CD4-positive, alpha-beta T cell (primary cell): ENCODE data around the gene PRR16. TPM values are rescaled to one million over a fixed set of nuclear protein-coding genes. Genes with fewer than 3 reads are reported as not detected.

ENCODE experiments used
- ATAC-seq: fragments of 200-7000 bp; cut with Tn5 transposase; one replicate; pipeline ENCODE4 v1.10.0; 2022; ENCODE audit warnings: mild to moderate bottlenecking; ENCODE audit not compliant: poor library complexity
- CTCF ChIA-PET: fragments of 350-600 bp; sonication (Branson Sonifier 250); formaldehyde crosslinking; loops from one replicate; lab custom pipeline; 2021; ENCODE audit warnings: antibody characterized with exemption, inconsistent platforms; lab: Charles Lee
- POLR2A ChIA-PET: fragments of 350-600 bp; sonication (Branson Sonifier 250); formaldehyde crosslinking; loops from one replicate; lab custom pipeline; 2021; ENCODE audit warnings: antibody characterized with exemption, inconsistent platforms; lab: Charles Lee
- DNase-seq, 14 experiments: peaks; one replicate each; pipeline ENCODE4 v3.0.0-alpha.2; 2013 to 2020; ENCODE audit warnings: mixed read lengths in 2 of 14
- H3K27ac ChIP-seq, 2 donors: one replicate each; pipeline versions ENCODE4 v1.5.1 to v1.7.0; 2013; ENCODE audit warnings: low read length in 2 of 2, low read depth in 1 of 2, mild to moderate bottlenecking in 1 of 2
- H3K27me3 ChIP-seq, 2 experiments: 1 replicate in 1 of 2; 2 replicates in 1 of 2; pipeline versions ENCODE4 v1.6.1 to v1.7.0; 2013; ENCODE audit warnings: low read length in 2 of 2, control low read depth in 1 of 2, mild to moderate bottlenecking in 1 of 2, moderate library complexity in 1 of 2; ENCODE audit not compliant: insufficient read depth in 2 of 2, control insufficient read depth in 1 of 2
- H3K36me3 ChIP-seq: one replicate; pipeline ENCODE4 v1.6.1; 2013; ENCODE audit warnings: low read length, control low read depth; ENCODE audit not compliant: insufficient read depth
- H3K4me1 ChIP-seq: one replicate; pipeline ENCODE4 v1.6.1; 2013; ENCODE audit warnings: low read length, control low read depth; ENCODE audit not compliant: insufficient read depth
- H3K4me3 ChIP-seq: one replicate; pipeline ENCODE4 v1.5.1; 2013; ENCODE audit warnings: mild to moderate bottlenecking, low read length, moderate library complexity
- H3K9me3 ChIP-seq, 2 experiments: 1 replicate in 1 of 2; 2 replicates in 1 of 2; pipeline versions ENCODE4 v1.6.1 to v1.7.0; 2013; ENCODE audit warnings: low read length in 2 of 2, mild to moderate bottlenecking in 2 of 2, control low read depth in 1 of 2, moderate library complexity in 1 of 2; ENCODE audit not compliant: control insufficient read depth in 1 of 2, insufficient read depth in 1 of 2
- H3K27ac Mint-ChIP-seq: one replicate; pipeline ENCODE4 v1.8.0; 2020; ENCODE audit warnings: mixed read lengths
- H3K27me3 Mint-ChIP-seq: one replicate; pipeline ENCODE4 v1.8.0; 2021; ENCODE audit warnings: mixed read lengths
- H3K36me3 Mint-ChIP-seq: one replicate; pipeline ENCODE4 v1.8.0; 2021; ENCODE audit warnings: low read depth, mixed read lengths
- H3K4me1 Mint-ChIP-seq: one replicate; pipeline ENCODE4 v1.8.0; 2021; ENCODE audit warnings: low read depth, mixed read lengths
- H3K4me3 Mint-ChIP-seq: one replicate; pipeline ENCODE4 v1.8.0; 2020; ENCODE audit warnings: mild to moderate bottlenecking, mixed read lengths
- H3K9me3 Mint-ChIP-seq: one replicate; pipeline ENCODE4 v1.8.0; 2020; ENCODE audit warnings: mixed read lengths
- CTCF ChIP-seq: fragments of 200-600 bp; IDR thresholded peaks from one replicate; pipeline ENCODE4 v1.8.0; 2022; ENCODE audit warnings: antibody characterized with exemption, mild to moderate bottlenecking
- intact Hi-C, 2 experiments: fragments of 100-400 bp; cut with DNase I in 1 of 2; cut with micrococcal nuclease in 1 of 2; formaldehyde crosslinking; loops; one replicate each; pipeline versions ENCODE4 v1.15.1 to v1.9.0; 2023 to 2025; cut with DNase I, micrococcal nuclease
- total RNA-seq, 174 experiments: library from RNA in 2 of 174; stranded (reverse) in 2 of 174; gene quantifications; one replicate each; pipeline ENCODE4 v1.2.3 and lab custom pipeline; 2021 to 2026

The PRR16 gene
- total RNA-seq, 2 experiments from 2014 or later, result not detected

GRCh38 chr5:120473332-120473731 lies 9.2 kb downstream of the PRR16 start:
- Mint-ChIP-seq H3K36me3 (no peaks in the 10 kb centered on the region), H3K27me3 (no peaks in the 10 kb centered on the region), H3K27ac (no peak overlapping the region), H3K4me1 (no peaks in the 10 kb centered on the region), H3K4me3 (no peak overlapping the region), H3K9me3 (peaks cover 3% of the 10 kb centered on the region)
- ATAC-seq, result no peak
- Histone ChIP-seq H3K27me3 (no peaks in the 10 kb centered on the region), H3K4me3 (no peak overlapping the region), H3K36me3 (no peaks in the 10 kb centered on the region), H3K4me1 (no peaks in the 10 kb centered on the region), H3K9me3 (no peaks in the 10 kb centered on the region), H3K27ac (no peak overlapping the region)
- DNase-seq, result no peak
- CTCF ChIA-PET, result no interaction called here
- POLR2A ChIA-PET, result no interaction called here
- intact Hi-C loops, result no loop called here
- TF ChIP-seq CTCF, result no peak

GRCh38 chr5:120476063-120476462 lies 12.0 kb downstream of the PRR16 start:
- Histone ChIP-seq H3K27me3 (no peaks in the 10 kb centered on the region), H3K27ac (no peak overlapping the region), H3K4me3 (no peak overlapping the region), H3K9me3 (no peaks in the 10 kb centered on the region), H3K36me3 (no peaks in the 10 kb centered on the region), H3K4me1 (no peaks in the 10 kb centered on the region)
- H3K27ac Mint-ChIP-seq, result no peak overlapping the region
- no peaks in the 10 kb centered on the region for H3K27me3 Mint-ChIP-seq
- ChIA-PET POLR2A (interaction anchor here (0.7 kb wide), 1 partner anchor 1454 kb away, joined by 3 read pairs; no protein-coding TSS in a partner anchor), CTCF (no interaction called here)
- H3K36me3 Mint-ChIP-seq, result no peaks in the 10 kb centered on the region
- H3K4me3 Mint-ChIP-seq, result no peak overlapping the region
- no peak for ATAC-seq
- no peak for TF ChIP-seq CTCF
- no peaks in the 10 kb centered on the region for H3K4me1 Mint-ChIP-seq
- H3K9me3 Mint-ChIP-seq, result peaks cover 3% of the 10 kb centered on the region
- DNase-seq, result no peak
- intact Hi-C loops, result no loop called here

- DNase-seq (no peak), ATAC-seq (no peak)
- no peaks in the 10 kb centered on the region for H3K27me3 Mint-ChIP-seq
- no peaks in the 10 kb centered on the region for H3K9me3 ChIP-seq
- H3K4me1 ChIP-seq, result no peaks in the 10 kb centered on the region
- no peaks in the 10 kb centered on the region for H3K4me1 Mint-ChIP-seq
- no peaks in the 10 kb centered on the region for H3K36me3 Mint-ChIP-seq
- no peak overlapping the region for H3K4me3 Mint-ChIP-seq
- H3K27ac Mint-ChIP-seq, result no peak overlapping the region
- POLR2A ChIA-PET, result no interaction called here
- no peak for TF ChIP-seq CTCF
- CTCF ChIA-PET, result no interaction called here
- no peaks in the 10 kb centered on the region for H3K27me3 ChIP-seq
- no peak overlapping the region for H3K27ac ChIP-seq
- no peak overlapping the region for H3K4me3 ChIP-seq
- intact Hi-C loops, result no loop called here
- no peaks in the 10 kb centered on the region for H3K36me3 ChIP-seq
- peaks cover 3% of the 10 kb centered on the region for H3K9me3 Mint-ChIP-seq
Observed at GRCh38 chr5:120479066-120479465, 15.0 kb downstream of the PRR16 start.
